NCI-H128 (cell line): ENCODE data around the gene HNRNPH1.
A peak's percentile ranks its signal among the peaks of the same experiment; 100 is the strongest.
"Not testable (repeated sequence)": the region's sequence is repeated elsewhere in the genome, so short reads cannot be mapped to it uniquely, and the experiment has no call there.

Experiments used
- DNase-seq: peaks from one replicate; lab custom pipeline; 2025; ENCODE audit not compliant: unreplicated experiment; lab: John Stamatoyannopoulos, UW

HNRNPH1 gene, protein sequence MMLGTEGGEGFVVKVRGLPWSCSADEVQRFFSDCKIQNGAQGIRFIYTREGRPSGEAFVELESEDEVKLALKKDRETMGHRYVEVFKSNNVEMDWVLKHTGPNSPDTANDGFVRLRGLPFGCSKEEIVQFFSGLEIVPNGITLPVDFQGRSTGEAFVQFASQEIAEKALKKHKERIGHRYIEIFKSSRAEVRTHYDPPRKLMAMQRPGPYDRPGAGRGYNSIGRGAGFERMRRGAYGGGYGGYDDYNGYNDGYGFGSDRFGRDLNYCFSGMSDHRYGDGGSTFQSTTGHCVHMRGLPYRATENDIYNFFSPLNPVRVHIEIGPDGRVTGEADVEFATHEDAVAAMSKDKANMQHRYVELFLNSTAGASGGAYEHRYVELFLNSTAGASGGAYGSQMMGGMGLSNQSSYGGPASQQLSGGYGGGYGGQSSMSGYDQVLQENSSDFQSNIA

DNA sequence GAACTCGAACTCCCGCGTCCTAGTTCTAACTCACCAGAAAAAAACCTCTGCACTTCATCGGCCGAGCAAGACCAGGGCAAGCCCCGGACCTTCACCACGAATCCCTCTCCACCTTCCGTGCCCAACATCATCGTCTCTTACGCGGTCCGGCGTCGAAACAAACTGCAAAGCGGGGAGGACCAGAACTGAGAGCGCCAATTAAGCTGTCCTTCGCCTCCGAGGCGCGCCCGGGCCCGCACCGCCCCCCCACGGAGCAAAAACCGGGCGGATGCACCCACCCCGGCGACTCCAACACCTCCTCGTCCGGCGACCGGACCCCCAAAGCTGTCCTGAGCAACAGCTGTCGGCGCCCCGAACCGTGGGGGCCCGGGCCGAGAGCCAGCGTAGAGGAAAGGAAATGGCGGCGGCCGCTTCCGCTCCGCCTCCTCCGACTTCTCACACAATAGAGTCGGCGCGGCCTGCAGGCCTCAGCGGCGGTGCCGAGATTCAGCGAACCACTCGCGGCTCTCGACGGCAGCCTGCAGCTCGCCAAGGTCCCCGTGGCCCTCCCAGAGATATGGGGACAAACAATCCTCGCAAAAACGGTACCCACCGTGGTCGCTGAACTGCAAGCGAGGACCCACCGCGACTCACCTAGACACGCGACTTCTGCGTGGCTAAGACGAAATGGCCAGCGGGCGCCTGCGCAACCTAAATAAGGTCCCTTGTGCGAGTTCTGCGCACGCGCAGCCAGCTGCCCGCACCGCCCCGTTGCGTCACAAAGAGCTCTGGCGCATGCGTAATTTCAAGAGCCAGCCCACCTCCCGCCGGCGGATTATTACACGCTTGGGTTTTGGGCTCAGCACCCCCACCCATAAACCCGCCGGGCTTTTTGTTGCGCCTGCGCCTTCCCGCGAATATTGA lies at the start of gene HNRNPH1:
TSS of gene HNRNPH1 (minus strand) at position 669 of the 903 bp plus-strand sequence. CDS start at position 131, 538 bp downstream.
- DNase-seq: peak; percentile 96

DNA sequence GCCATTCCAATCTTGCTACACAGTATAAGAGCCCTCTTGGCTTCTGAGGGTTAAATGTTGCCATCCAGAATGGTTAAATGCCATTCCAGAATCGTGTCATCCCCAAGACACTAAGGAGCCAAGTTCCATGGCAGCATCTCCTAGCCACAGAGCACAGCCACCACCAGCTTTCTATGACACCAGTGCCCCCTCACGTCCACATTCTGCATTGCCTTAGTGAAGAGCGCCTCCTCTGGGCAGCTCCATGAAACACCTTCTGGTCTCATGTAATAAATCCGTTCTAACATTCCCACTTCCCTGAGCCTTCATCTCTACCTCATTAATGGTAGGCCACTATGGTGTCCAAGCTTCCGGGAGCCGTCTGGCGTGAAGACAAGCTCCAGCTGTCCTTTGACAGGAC lies 44.9 kb upstream of the HNRNPH1 start:
- DNase-seq: no peak

DNA sequence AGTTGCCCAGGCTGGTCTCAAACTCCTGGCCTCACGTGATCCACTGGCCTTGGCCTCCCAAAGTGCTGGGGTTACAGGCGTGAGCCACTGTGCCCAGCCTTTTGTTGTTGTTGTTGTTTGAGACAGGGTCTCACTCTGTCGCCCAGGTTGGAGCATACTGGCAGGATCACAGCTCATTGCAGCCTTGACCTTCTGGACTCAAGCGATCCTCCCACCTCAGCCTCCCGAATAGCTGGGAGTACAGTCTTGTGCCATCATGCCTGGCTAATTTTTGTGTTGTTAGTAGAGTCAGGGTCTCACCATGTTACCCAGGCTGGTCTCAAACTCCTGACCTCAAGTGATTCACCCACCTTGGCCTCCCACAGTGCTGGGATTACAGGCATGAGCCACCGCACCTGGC lies 38.2 kb upstream of the HNRNPH1 start:
- not testable (repeated sequence) for DNase-seq

DNA sequence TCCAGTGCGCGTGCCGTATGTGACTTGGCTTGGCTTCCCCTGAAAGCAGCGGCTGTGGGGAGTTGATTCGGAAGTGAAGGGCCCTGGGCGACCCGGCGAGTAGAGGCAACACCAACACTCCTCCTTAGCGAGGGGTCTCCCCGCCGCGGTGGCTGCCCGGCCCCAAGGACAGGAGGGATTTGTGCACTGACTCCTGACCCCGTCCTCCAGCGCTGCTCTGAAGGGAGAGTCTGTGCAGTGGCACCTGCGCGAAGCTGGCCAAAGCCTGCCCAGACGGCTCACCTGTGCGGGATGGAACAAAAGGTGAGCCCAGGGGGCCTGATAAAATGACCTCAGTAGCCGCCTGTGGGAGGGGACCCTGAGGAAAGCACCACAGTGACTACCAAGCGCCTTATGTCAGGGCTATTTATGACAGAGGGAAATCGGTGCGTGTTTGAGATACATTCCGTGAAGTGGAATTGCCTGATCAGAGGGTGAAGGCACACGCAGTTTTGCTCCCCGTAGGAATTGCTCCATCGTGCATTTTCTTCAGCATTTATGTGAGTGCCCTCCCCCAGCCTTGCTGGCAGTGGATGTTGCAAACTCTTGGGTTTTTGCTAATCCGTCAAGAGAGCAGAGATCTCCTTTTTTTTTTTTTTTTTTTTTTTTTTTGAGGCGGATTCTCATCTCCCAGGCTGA lies 34.8 kb upstream of the HNRNPH1 start:
- DNase-seq: not testable (repeated sequence)

DNA sequence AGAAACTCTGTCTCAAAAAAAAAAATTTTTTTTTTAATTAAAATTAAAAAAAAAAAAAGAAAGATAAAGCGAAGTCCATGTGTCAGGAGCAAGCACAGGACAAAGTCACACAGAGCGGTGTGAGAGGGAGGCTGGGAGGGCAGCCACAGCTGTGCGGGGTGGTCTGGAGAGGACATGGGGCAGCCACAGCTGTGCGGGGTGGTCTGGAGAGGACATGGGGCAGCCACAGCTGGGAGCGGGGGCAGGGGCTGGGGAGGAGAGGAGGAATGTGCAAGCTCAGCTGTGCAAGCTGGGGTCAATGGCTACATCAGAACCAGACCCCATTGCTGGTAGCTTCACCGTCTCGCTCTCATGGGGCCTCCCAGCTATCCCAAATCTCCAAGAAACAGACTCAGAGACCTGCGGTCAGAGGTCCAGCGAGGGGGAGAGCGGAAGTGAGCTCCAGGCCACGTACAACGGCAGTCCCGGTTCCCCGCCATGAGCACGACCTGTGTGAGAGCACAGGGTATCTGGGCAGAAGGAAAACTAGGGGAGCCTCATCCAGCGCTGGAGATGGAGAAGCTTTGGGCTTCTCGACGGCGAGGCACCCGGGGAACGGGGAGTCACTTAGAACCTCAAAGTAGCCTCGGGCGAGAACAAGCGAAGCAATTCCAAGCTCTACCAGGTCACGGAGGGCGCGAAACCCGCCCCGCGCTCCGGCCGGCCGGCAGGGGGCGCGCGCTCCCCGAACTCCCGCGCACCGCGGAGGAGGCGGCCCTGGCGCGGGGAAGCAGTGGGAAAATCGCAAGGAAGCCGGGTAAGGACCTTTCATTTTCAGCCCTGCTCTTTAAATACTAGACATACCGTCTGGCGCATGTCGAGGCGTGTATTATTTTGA lies 34.1 kb upstream of the HNRNPH1 start:
- not testable (repeated sequence) for DNase-seq

DNA sequence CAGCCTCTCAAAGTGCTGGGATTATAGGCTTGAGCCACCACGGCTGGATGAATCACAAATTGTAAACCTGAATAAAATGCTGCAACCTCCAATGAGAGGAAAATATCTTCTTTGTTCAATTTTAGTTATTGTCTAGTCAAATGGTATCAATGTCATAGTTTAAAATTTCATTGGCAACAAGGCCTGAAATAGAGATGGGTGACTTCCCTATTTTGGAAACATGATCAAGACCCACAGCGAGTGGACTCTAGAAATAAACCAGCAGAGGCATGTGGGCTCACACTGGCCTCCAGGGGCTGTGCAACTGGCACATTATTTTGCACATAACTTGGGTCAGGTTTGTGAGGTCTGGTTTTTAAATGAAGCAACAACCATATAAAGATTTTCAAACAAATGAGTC lies 29.7 kb upstream of the HNRNPH1 start:
- DNase-seq: not testable (repeated sequence)

DNA sequence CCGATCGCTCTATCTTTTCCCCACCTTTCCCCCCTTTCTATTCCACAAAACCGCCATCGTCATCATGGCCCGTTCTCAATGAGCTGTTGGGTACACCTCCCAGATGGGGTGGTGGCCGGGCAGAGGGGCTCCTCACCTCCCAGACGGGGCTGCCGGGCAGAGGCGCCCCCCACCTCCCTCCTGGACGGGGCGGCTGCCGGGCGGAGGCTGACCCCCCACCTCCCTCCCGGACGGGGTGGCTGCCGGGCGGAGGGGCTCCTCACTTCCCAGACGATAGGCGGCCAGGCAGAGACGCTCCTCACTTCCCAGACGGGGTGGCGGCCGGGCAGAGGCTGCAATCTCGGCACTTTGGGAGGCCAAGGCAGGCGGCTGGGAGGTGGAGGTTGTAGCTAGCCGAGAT lies 26.8 kb upstream of the HNRNPH1 start:
- DNase-seq: not testable (repeated sequence)

DNA sequence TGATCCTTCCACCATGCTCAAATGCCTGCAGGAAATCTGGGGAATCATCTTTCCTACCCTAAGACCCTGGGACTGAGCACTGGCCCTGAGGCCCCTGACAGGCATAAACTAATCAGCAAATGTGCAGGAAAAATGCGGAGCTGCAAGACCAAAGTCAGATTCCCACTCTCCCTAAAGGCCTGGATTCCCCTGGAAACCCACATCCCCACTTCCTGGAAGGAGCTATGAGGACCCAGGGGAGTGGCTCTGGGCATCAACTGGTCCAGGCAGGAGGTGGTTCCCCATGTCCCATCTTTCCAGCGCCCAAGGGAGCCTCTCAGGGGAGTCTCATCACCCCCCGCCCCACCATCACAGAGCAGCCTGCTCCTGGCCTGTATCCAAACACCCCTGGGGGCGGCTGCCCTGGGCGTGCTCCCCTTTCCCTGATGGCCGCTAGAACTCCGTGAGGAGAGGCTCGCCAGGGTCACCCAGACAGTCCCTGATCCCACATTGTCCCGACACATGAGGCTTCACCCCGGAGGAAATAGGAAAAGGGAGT lies 25.8 kb upstream of the HNRNPH1 start:
- not testable (repeated sequence) for DNase-seq

DNA sequence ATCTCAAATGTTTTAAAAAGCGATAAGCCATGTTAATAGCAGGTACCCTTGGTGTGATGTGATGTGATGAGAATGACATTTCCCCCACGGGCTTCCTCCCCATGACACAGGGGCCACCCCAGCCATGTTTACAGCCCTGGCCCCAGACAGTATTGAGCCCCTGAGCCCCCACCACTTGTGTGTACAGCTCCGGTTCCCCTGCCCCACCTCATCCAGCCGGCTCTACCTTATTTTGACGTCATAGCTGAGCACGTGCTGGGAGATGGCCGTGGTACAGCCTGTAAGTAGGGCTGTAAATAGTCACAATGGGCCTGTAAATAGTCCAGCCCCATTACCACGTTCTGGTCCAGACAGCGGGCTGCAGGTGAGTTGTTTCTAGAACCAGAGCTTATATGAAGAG lies 24.9 kb upstream of the HNRNPH1 start:
- DNase-seq: no peak

DNA sequence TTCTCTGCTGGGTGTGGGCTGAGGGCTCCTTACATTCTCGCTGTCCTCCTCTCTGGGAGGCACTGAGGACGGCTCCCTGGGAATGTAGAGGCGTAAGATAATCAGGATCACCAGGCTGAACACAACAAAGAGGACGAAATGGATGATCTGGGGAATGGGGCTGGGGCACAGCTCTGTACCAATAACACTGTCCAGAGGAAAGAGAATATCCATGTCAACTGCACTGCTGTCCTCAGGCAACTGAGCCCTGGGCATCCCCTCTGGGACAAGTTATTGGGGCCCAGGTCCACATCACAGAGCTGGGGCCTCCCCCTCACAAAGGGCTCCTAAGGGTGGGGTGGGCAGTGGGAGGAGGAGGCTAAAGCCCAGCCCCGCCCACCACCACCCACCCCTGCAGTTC lies 21.3 kb upstream of the HNRNPH1 start:
- not testable (repeated sequence) for DNase-seq

DNA sequence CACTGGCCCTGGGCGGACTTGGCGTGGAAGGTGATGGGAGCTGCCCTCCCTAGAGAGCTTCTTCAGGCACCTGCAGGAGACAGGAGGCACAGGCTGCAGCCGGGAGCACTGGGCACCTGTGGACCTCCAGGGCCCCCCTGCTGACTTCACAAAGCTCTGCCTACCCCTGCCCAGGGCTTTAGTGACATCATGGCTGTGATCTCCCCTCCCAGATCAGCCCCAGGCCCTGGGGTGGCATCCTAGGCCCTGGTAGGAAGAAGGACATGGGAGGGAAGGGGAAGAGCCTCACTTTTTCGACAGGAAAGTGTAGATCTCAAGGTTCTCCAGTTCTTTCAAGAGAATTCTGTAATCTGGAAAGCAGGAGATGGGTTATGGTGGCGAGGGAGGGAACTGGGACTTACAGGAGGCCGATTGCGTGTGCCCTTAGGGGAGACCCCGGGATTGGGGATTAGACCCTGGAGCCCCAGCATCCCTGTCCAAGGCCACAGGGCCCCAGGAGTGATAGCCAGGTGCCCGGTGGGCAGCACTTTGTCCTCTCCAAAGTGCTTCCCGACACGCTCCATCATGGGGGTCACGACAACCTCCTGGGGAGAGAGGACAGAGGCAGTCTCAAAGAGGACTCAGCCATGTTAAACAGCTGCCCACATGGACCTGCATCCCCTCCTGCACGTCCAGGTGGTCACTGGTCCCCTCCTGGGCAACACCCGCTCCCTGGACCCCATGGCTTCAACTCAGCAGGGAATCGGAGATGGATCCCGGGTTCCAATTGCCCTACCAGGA lies 19.9 kb upstream of the HNRNPH1 start:
- DNase-seq: not testable (repeated sequence)

DNA sequence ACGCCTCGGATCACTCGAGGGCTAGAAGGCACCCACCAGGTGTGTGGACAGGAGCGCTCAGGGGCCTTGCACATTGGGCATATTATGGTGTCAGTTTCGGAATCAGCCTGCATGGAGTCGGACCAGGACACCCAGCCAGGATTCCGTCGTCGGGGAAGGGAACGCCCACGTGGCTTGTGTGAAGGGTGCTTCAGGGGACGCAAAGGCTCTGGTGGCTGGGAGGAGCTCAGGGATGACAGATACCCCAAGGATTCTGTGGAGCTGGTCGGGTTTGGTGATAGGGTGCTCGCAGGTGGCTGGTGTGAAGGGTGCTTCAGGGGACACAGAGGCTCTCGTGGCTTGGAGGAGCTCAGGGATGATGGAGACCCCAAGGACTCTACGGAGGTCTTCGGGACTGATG lies 19.2 kb upstream of the HNRNPH1 start:
- not testable (repeated sequence) for DNase-seq

DNA sequence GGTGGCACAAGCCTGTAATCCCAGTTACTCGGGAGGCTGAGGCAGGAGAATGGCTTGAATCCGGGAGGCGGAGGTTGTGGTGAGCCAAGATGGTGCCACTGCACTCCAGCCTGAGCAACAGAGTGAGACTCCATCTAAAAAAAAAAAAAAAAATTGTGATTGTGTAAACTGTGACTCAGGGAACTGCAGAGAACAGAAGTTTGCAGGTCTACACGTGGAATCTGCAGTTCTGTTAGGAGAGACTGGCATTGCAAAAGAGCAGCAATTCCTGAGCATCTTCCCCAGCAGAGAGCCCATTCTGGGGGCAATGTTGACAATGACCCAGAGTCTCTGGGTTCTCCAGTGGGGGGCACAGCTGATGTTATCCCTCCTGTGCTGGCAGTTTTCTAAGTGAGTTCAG lies 18.3 kb upstream of the HNRNPH1 start:
- DNase-seq: not testable (repeated sequence)

DNA sequence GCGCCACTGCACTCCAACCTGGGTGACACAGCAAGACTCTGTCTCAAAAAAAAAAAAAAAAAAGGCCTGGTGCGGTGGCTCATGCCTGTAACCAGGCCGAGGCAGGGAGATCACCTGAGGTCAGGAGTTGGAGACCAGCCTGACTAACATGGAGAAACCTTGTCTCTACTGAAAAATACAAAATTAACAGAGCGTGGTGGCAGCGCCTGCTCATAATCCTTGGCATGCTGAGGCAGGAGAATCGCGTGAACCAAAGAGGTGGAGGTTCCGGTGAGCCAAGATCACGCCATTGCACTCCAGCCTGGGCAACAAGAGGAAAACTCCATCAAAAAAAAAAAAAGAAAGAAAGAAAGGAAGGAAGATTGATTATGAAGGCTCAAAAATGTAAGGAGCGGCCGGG lies 15.8 kb upstream of the HNRNPH1 start:
- DNase-seq: not testable (repeated sequence)

DNA sequence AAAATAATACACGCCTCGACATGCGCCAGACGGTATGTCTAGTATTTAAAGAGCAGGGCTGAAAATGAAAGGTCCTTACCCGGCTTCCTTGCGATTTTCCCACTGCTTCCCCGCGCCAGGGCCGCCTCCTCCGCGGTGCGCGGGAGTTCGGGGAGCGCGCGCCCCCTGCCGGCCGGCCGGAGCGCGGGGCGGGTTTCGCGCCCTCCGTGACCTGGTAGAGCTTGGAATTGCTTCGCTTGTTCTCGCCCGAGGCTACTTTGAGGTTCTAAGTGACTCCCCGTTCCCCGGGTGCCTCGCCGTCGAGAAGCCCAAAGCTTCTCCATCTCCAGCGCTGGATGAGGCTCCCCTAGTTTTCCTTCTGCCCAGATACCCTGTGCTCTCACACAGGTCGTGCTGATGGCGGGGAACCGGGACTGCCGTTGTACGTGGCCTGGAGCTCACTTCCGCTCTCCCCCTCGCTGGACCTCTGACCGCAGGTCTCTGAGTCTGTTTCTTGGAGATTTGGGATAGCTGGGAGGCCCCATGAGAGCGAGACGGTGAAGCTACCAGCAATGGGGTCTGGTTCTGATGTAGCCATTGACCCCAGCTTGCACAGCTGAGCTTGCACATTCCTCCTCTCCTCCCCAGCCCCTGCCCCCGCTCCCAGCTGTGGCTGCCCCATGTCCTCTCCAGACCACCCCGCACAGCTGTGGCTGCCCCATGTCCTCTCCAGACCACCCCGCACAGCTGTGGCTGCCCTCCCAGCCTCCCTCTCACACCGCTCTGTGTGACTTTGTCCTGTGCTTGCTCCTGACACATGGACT lies 11.1 kb upstream of the HNRNPH1 start:
- DNase-seq: not testable (repeated sequence)

DNA sequence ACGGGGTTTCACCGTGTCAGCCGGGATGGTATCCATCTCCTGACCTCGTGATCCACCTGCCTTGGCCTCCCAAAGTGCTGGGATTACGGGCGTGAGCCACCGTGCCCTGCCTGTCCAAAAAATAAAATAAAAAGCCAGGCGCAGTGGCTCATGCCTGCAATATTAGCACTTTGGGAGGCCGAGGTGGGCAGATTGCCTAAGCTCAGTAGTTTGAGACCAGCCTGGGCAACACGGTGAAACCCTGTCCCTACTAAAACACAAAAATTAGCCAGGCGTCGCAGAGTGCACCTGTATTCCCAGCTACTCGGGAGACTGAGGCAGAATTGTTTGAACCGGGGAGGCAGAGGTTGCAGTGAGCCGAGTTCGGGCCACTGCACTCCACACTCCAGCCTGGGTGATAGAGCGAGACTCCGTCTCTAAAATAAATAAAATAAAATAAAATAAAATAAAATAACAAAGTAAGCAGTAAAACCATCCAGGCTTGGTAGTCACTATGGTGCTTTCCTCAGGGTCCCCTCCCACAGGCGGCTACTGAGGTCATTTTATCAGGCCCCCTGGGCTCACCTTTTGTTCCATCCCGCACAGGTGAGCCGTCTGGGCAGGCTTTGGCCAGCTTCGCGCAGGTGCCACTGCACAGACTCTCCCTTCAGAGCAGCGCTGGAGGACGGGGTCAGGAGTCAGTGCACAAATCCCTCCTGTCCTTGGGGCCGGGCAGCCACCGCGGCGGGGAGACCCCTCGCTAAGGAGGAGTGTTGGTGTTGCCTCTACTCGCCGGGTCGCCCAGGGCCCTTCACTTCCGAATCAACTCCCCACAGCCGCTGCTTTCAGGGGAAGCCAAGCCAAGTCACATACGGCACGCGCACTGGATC lies 10.3 kb upstream of the HNRNPH1 start:
- DNase-seq: not testable (repeated sequence)

DNA sequence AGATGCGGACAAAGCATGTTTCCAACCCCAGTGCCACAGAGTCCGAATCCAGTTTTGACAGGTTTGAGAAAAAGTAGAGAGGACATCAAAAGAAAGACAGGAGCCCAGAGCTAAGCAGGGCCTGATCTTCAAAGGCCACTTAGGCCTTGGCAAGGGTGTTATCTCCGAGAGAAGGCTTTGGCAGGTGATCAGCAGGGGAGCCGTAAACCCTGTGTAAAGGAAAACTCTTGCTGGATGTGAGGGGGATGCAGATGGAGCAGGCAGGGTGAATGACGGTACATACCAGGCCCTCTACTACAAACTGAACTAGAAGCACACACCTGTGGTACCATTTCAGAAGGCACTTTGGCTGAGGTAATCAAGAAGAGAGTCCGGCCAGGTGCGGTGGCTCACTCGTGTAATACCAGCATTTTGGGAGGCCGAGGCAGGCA lies 1.4 kb upstream of the HNRNPH1 start:
- no peak for DNase-seq
